GM12878 (cell line): ENCODE data around the gene ABCB9. TPM values are rescaled to one million over a fixed set of nuclear protein-coding genes. Genes with fewer than 3 reads are reported as not detected.

Source experiments
- ATAC-seq: fragments of 200-7000 bp; cut with Tn5 transposase; 3 replicates; pipeline ENCODE4 v1.9.1; 2020; ENCODE audit warnings: mild to moderate bottlenecking, moderate library complexity
- BruUV-seq: library from RNA; stranded (reverse); fragments of 400-500 nt; replicated peaks from 2 replicates; lab custom pipeline; 2021; lab: Mats Ljungman, UMichigan
- CTCF ChIA-PET: fragments of 300-600 bp; sonication (Branson Sonifier 250); formaldehyde crosslinking; extraction: SDS; loops from one replicate; lab custom pipeline; 2021; ENCODE audit warnings: inconsistent platforms; lab: Yijun Ruan, JAX
- POLR2A ChIA-PET: fragments of 350-600 bp; formaldehyde crosslinking; extraction: SDS; loops from one replicate; lab custom pipeline; 2021; ENCODE audit warnings: inconsistent platforms; lab: Charles Lee
- RAD21 ChIA-PET: fragments of 300-600 bp; sonication (Branson Sonifier 250); formaldehyde crosslinking; loops from one replicate; lab custom pipeline; 2023; ENCODE audit warnings: antibody characterized with exemption; ENCODE audit not compliant: unreplicated experiment; lab: Charles Lee
- SMC1A ChIA-PET: fragments of 300-600 bp; sonication (Branson Sonifier 250); formaldehyde crosslinking; loops from one replicate; lab custom pipeline; 2023; ENCODE audit not compliant: unreplicated experiment, uncharacterized antibody; lab: Charles Lee
- DNase-seq: peaks from one replicate; pipeline ENCODE4 v3.0.0-alpha.2; 2011; ENCODE audit warnings: low read depth, low spot score
- FAIRE-seq: peaks from 3 replicates; lab custom pipeline; 2011; peaks lifted over from hg19 to GRCh38; lab: Jason Lieb, UNC
- H2AFZ ChIP-seq: 2 replicates; pipeline ENCODE4 v1.6.0; 2011; ENCODE audit warnings: low read depth, low read length, control low read depth; ENCODE audit not compliant: control insufficient read depth
- H3K27ac ChIP-seq: 2 replicates; pipeline ENCODE4 v1.5.1; 2011; ENCODE audit warnings: control low read depth; ENCODE audit not compliant: control insufficient read depth, insufficient read depth
- H3K27me3 ChIP-seq, 2 experiments: replicated peaks in 1 of 2; 2 replicates each; pipeline versions ENCODE4 v1.6.0 to v1.6.1; 2011; ENCODE audit warnings: low read length in 1 of 2; ENCODE audit not compliant: control insufficient read depth in 2 of 2, insufficient read depth in 2 of 2
- H3K36me3 ChIP-seq, 2 experiments: 2 replicates each; pipeline ENCODE4 v1.5.1; 2011; ENCODE audit warnings: low read length in 1 of 2; ENCODE audit not compliant: control insufficient read depth in 2 of 2, insufficient read depth in 2 of 2
- H3K4me1 ChIP-seq: 2 replicates; pipeline ENCODE4 v1.6.1; 2011; ENCODE audit warnings: mild to moderate bottlenecking, low read length, moderate library complexity, mixed read lengths; ENCODE audit not compliant: control insufficient read depth, insufficient read depth
- H3K4me2 ChIP-seq: 2 replicates; pipeline ENCODE4 v1.6.0; 2011; ENCODE audit warnings: control low read depth; ENCODE audit not compliant: control insufficient read depth, insufficient read depth
- H3K4me3 ChIP-seq: fragments of 200-600 bp; sonication (generic); 2 replicates; pipeline ENCODE4 v1.5.1; 2016
- H3K79me2 ChIP-seq: 2 replicates; pipeline ENCODE4 v1.6.0; 2011; ENCODE audit warnings: low read length; ENCODE audit not compliant: control insufficient read depth, insufficient read depth
- H3K9ac ChIP-seq: 2 replicates; pipeline ENCODE4 v1.8.0; 2011; ENCODE audit warnings: low read length, control low read depth, mixed read lengths; ENCODE audit not compliant: control insufficient read depth, insufficient read depth
- H3K9me3 ChIP-seq: replicated peaks from 3 replicates; pipeline ENCODE4 v1.5.1; 2011; ENCODE audit warnings: mild to moderate bottlenecking, low read length; ENCODE audit not compliant: control insufficient read depth, insufficient read depth
- H4K20me1 ChIP-seq: 2 replicates; pipeline ENCODE4 v1.6.0; 2011; ENCODE audit not compliant: control insufficient read depth, insufficient read depth
- CHD2 ChIP-seq: IDR thresholded peaks from 2 replicates; pipeline ENCODE4 v1.6.1; 2011; ENCODE audit warnings: low read depth, low read length, improper control_type of control experiment, borderline replicate concordance
- DPF2 ChIP-seq: fragments of 450-650 bp; IDR thresholded peaks from 2 replicates; pipeline ENCODE4 v1.6.1; 2017; ENCODE audit warnings: mild to moderate bottlenecking
- HDGF ChIP-seq: fragments of 450-650 bp; IDR thresholded peaks from 2 replicates; pipeline ENCODE4 v1.6.1; 2016; ENCODE audit warnings: antibody characterized with exemption
- IKZF1 ChIP-seq: fragments of 450-650 bp; conservative IDR thresholded peaks from 2 replicates; pipeline ENCODE4 v1.6.1; 2017; ENCODE audit warnings: antibody characterized with exemption, mild to moderate bottlenecking
- IRF3 ChIP-seq: fragments of 450-650 bp; IDR thresholded peaks from 2 replicates; pipeline ENCODE4 v1.6.1; 2014; ENCODE audit warnings: mild to moderate bottlenecking
- POLR2A ChIP-seq: IDR thresholded peaks from 2 replicates; pipeline ENCODE4 v1.6.1; 2011; ENCODE audit warnings: low read depth, mild to moderate bottlenecking, low read length
- POLR2AphosphoS2 ChIP-seq: IDR thresholded peaks from 2 replicates; pipeline ENCODE4 v1.6.1; 2011; ENCODE audit warnings: low read depth, mild to moderate bottlenecking, low read length, improper control_type of control experiment, moderate library complexity
- PRDM15 ChIP-seq: fragments of 450-650 bp; formaldehyde crosslinking; IDR thresholded peaks from 2 replicates; pipeline ENCODE4 v1.4.0; 2020; ENCODE audit warnings: mild to moderate bottlenecking, moderate library complexity
- RELB ChIP-seq: fragments of 450-650 bp; IDR thresholded peaks from 2 replicates; pipeline ENCODE4 v1.6.1; 2017; ENCODE audit warnings: low read depth, mild to moderate bottlenecking, moderate library complexity
- SIX5 ChIP-seq: IDR thresholded peaks from 2 replicates; pipeline ENCODE4 v1.6.1; 2011; ENCODE audit warnings: mild to moderate bottlenecking, low read depth, low read length, moderate library complexity; ENCODE audit not compliant: severe bottlenecking
- SRF ChIP-seq, 2 experiments: IDR thresholded peaks; 2 replicates each; pipeline ENCODE4 v1.6.1; 2011; ENCODE audit warnings: low read depth in 2 of 2, low read length in 2 of 2, mild to moderate bottlenecking in 1 of 2, moderate library complexity in 1 of 2
- TCF3 ChIP-seq: IDR thresholded peaks from 2 replicates; pipeline ENCODE4 v1.6.1; 2012; ENCODE audit warnings: low read depth, mild to moderate bottlenecking, low read length, borderline replicate concordance; ENCODE audit not compliant: insufficient read depth
- YBX1 ChIP-seq: fragments of 450-650 bp; IDR thresholded peaks from 2 replicates; pipeline ENCODE4 v1.6.1; 2016; ENCODE audit warnings: antibody characterized with exemption
- YY1 ChIP-seq: IDR thresholded peaks from 2 replicates; pipeline ENCODE4 v1.6.1; 2011; ENCODE audit warnings: low read depth, mild to moderate bottlenecking, low read length
- ZBED1 ChIP-seq: IDR thresholded peaks from 2 replicates; pipeline ENCODE4 v1.6.1; 2016; ENCODE audit warnings: borderline replicate concordance
- WGBS: methylation state at CpG from one replicate; pipeline ENCODE4 v1.1.6; 2016; ENCODE audit warnings: low lambda C conversion rate; ENCODE audit not compliant: insufficient replicate concordance, insufficient coverage; ENCODE audit errors: missing lambda C conversion rate; 5-methylcytosine and 5-hydroxymethylcytosine counted together
- in situ Hi-C: fragments of 300-500 bp; cut with MboI; formaldehyde crosslinking; loops from 9 replicates; pipeline ENCODE4 v1.14.3; 2018; ENCODE audit warnings: mixed read lengths
- intact Hi-C: fragments of 100-400 bp; cut with micrococcal nuclease; formaldehyde crosslinking; loops from one replicate; pipeline ENCODE4 v1.14.2; 2022; ENCODE audit not compliant: unreplicated experiment
- polyA plus RNA-seq, 11 experiments: library from polyadenylated mRNA; depleted of rRNA in 4 of 11; unstranded in 6 of 11; stranded (reverse) in 5 of 11; fragments of >200 nt; fragmentation: Nextera tagmentation in 4 of 11; fragmentation: Illumina TruSeq in 1 of 11; extraction: Ambion mirVana in 4 of 11; extraction: Trizol in 1 of 11; gene quantifications; 1 replicate in 1 of 11; 2 replicates in 10 of 11; pipeline versions ENCODE4 v1.2.1 to v1.2.3, GENCODE V29; 2011 to 2016; ENCODE audit warnings: inconsistent platforms in 2 of 11, missing spikeins in 2 of 11, low read depth in 1 of 11
- total RNA-seq, 4 experiments: library from RNA; depleted of rRNA in 3 of 4; stranded (reverse); fragments of >200 nt in 3 of 4; fragmentation: Illumina TruSeq in 1 of 4; extraction: Trizol in 1 of 4; gene quantifications; 2 replicates each; pipeline versions ENCODE4 v1.2.1 to v1.2.3, GENCODE V29; 2013 to 2021

Gene ABCB9
- total and polyA plus RNA-seq, 10 of the 15 experiments (the other 5 are each of a cell fraction or from before 2014, with no cell fraction given) = 0.37 to 4.9 (median 3.1) TPM

- TF ChIP-seq SIX5 (no peak), POLR2A (no peak), YY1 (0 out of 2 replicates have a peak, but pooled peaks have one; percentile 25), ZBED1 (no peak), SRF (IDR thresholded peaks at IDR 0.05; ENCODE audit: low read depth in 2 of 2, low read length in 2 of 2) (no peak), HDGF (no peak), CHD2 (no peak), RELB (no peak), IKZF1 (no peak)
Observed at GRCh38 chr12:122981036-122981471, 14.8 kb upstream of the ABCB9 start (continued).

GRCh38 chr12:122980183-122981035 is 14.1 kb upstream of the ABCB9 start, which contains the start of gene ARL6IP4:
Gene ARL6IP4 (plus strand): TSS chr12:122980681. CDS start chr12:122981140, 459 bp downstream.
- BruUV-seq = no TSS peak
- under 1% methylated on average over 65 of the region's 96 CpGs for WGBS
- DNase-seq (no peak), ATAC-seq (peak; percentile 92), FAIRE-seq (no peak)
- ChIA-PET POLR2A (interaction anchor here (0.5 to 2.0 kb wide), 4 partner anchors 109 to 399 kb away, joined by 3 to 8 read pairs (median 5); partner anchors contain the start of genes MPHOSPH9 and MTRFR), RAD21 (interaction anchor here (1.6 kb wide), 1 partner anchor 258 kb away, joined by 5 read pairs; no protein-coding TSS in a partner anchor), CTCF (interaction anchor here (2.1 kb wide), 1 partner anchor 257 kb away, joined by 7 read pairs; no protein-coding TSS in a partner anchor), SMC1A (interaction anchor here (0.7 to 1.7 kb wide), 2 partner anchors 10 to 174 kb away, joined by 3 read pairs; no protein-coding TSS in a partner anchor)
- Histone ChIP-seq H3K4me2 (peak within 1 kb of the TSS; percentile 82), H3K4me1 (peaks cover 30% of the 10 kb centered on the region), H3K27ac (peak within 1 kb of the TSS; percentile 75), H3K36me3 (peaks cover 0 to 6% of the 10 kb centered on the region in 2 experiments; a peak in 2 of 4 replicates), H3K4me3 (peak within 1 kb of the TSS; percentile 96), H3K9me3 (no peaks in the 10 kb centered on the region), H3K79me2 (peaks cover 35% of the 10 kb centered on the region), H3K27me3 (no peaks in the 10 kb centered on the region), H2AFZ (peak within 1 kb of the TSS; percentile 80), H4K20me1 (no peaks in the 10 kb centered on the region), H3K9ac (peak within 1 kb of the TSS; percentile 83)
- intact Hi-C loops (no loop called here), in situ Hi-C loops (no loop called here)
- TF ChIP-seq PRDM15 (CRISPR knock-in tag) = no peak
- TF ChIP-seq POLR2A = peak; percentile 78; the same call in 1 of the 2 replicates
- TF ChIP-seq TCF3 = peak; percentile 72; the same call in 1 of the 2 replicates
- peak; percentile 64; the same call in 1 of the 2 replicates for TF ChIP-seq POLR2AphosphoS2
- no peak; the same call in 1 of the 2 replicates for TF ChIP-seq IRF3
- TF ChIP-seq YBX1 = no peak
- TF ChIP-seq DPF2 = peak; percentile 61; the same call in 1 of the 2 replicates
